Neuronal stem cell (in vitro differentiated cells): ENCODE measurements around the gene MTARC2.

Experiments used
- DNase-seq: peaks from one replicate; pipeline ENCODE4 v3.0.0-alpha.2; 2013; ENCODE audit warnings: low spot score
- H2AFZ ChIP-seq: one replicate; pipeline ENCODE4 v1.6.1; 2013; ENCODE audit warnings: mild to moderate bottlenecking, low read length, inconsistent platforms
- H2AK5ac ChIP-seq: 2 replicates; pipeline ENCODE4 v1.6.1; 2013; ENCODE audit warnings: low read depth, mild to moderate bottlenecking, inconsistent platforms, low read length, moderate library complexity, mixed read lengths
- H2BK120ac ChIP-seq: 2 replicates; pipeline ENCODE4 v1.6.1; 2013; ENCODE audit warnings: low read depth, mild to moderate bottlenecking, inconsistent platforms, low read length, moderate library complexity, mixed read lengths
- H2BK12ac ChIP-seq: one replicate; pipeline ENCODE4 v1.6.1; 2013; ENCODE audit warnings: low read length, inconsistent platforms
- H2BK15ac ChIP-seq: 2 replicates; pipeline ENCODE4 v1.6.1; 2013; ENCODE audit warnings: mild to moderate bottlenecking, low read length, inconsistent platforms, mixed read lengths
- H2BK5ac ChIP-seq: one replicate; pipeline ENCODE4 v1.6.1; 2013; ENCODE audit warnings: inconsistent platforms, mild to moderate bottlenecking, low read length, moderate library complexity
- H3K14ac ChIP-seq: one replicate; pipeline ENCODE4 v1.6.1; 2013; ENCODE audit warnings: low read length, inconsistent platforms
- H3K18ac ChIP-seq: 2 replicates; pipeline ENCODE4 v1.6.1; 2013; ENCODE audit warnings: low read length, inconsistent platforms
- H3K23ac ChIP-seq: 2 replicates; pipeline ENCODE4 v1.6.1; 2013; ENCODE audit warnings: low read depth, mild to moderate bottlenecking, mixed read lengths, low read length, inconsistent platforms; ENCODE audit not compliant: poor library complexity
- H3K27ac ChIP-seq: replicated peaks from 3 replicates; pipeline ENCODE4 v1.5.1; 2013; ENCODE audit warnings: low read length, inconsistent platforms
- H3K27me3 ChIP-seq, 3 experiments: 2 replicates each; pipeline ENCODE4 v1.6.1; 2013; ENCODE audit warnings: low read length in 3 of 3, mild to moderate bottlenecking in 2 of 3, inconsistent platforms in 1 of 3, low read depth in 1 of 3, mixed read lengths in 1 of 3, moderate library complexity in 1 of 3; ENCODE audit not compliant: control insufficient read depth in 3 of 3, insufficient read depth in 3 of 3
- H3K36me3 ChIP-seq, 2 donors: replicated peaks in 1 of 2; 2 replicates each; pipeline ENCODE4 v1.6.1; 2013; ENCODE audit warnings: low read length in 2 of 2; ENCODE audit not compliant: control insufficient read depth in 2 of 2, insufficient read depth in 2 of 2
- H3K4ac ChIP-seq: 2 replicates; pipeline ENCODE4 v1.6.1; 2013; ENCODE audit warnings: inconsistent platforms, mild to moderate bottlenecking, low read length, moderate library complexity
- H3K4me1 ChIP-seq, 2 donors: 1 replicate in 1 of 2; 2 replicates in 1 of 2; pipeline ENCODE4 v1.6.1; 2013; ENCODE audit warnings: low read length in 2 of 2, low read depth in 1 of 2; ENCODE audit not compliant: control insufficient read depth in 2 of 2, insufficient read depth in 1 of 2
- H3K4me2 ChIP-seq: one replicate; pipeline ENCODE4 v1.6.1; 2013; ENCODE audit warnings: mild to moderate bottlenecking, low read length, inconsistent platforms; ENCODE audit not compliant: insufficient read depth, poor library complexity, severe bottlenecking
- H3K4me3 ChIP-seq, 2 donors: 2 replicates each; pipeline ENCODE4 v1.5.1; 2013; ENCODE audit warnings: low read length in 2 of 2, mild to moderate bottlenecking in 2 of 2, inconsistent platforms in 1 of 2, moderate library complexity in 1 of 2
- H3K79me1 ChIP-seq: one replicate; pipeline ENCODE4 v1.6.1; 2013; ENCODE audit warnings: low read depth, mild to moderate bottlenecking, inconsistent platforms, low read length, moderate library complexity
- H3K9ac ChIP-seq: one replicate; pipeline ENCODE4 v1.6.1; 2013; ENCODE audit warnings: mild to moderate bottlenecking, low read depth, low read length, inconsistent platforms; ENCODE audit not compliant: poor library complexity
- H3K9me3 ChIP-seq, 2 donors: replicated peaks in 1 of 2; 2 replicates each; pipeline versions ENCODE3 to v1.6.1; 2013; ENCODE audit warnings: low read length in 2 of 2, mild to moderate bottlenecking in 2 of 2, inconsistent platforms in 1 of 2, low read depth in 1 of 2, mixed read lengths in 1 of 2, moderate library complexity in 1 of 2; ENCODE audit not compliant: control insufficient read depth in 2 of 2, insufficient read depth in 1 of 2
- H4K8ac ChIP-seq: one replicate; pipeline ENCODE4 v1.6.1; 2013; ENCODE audit warnings: low read depth, mild to moderate bottlenecking, inconsistent platforms, low read length, moderate library complexity
- H4K91ac ChIP-seq: one replicate; pipeline ENCODE4 v1.6.1; 2013; ENCODE audit warnings: low read length, low read depth, mild to moderate bottlenecking, inconsistent platforms; ENCODE audit not compliant: poor library complexity
- WGBS, 2 donors: extraction: QIAGEN DNeasy Blood & Tissue Kit; methylation state at CpG; one replicate each; pipeline ENCODE4 v1.1.7; 2013; ENCODE audit warnings: missing lambda C conversion rate in 2 of 2, mixed read lengths in 1 of 2; ENCODE audit not compliant: insufficient read length in 2 of 2, insufficient replicate concordance in 1 of 2; ENCODE audit errors: extremely low coverage in 2 of 2; 5-methylcytosine and 5-hydroxymethylcytosine counted together

MTARC2 gene

GRCh38 chr1:220804202-220804586, 56.1 kb downstream of the MTARC2 start:
- Histone ChIP-seq H3K4ac (no peak overlapping the region), H3K4me2 (no peak overlapping the region), H2BK12ac (no peak overlapping the region), H3K9me3 (no peaks in the 10 kb centered on the region), H3K27me3 (no peaks in the 10 kb centered on the region), H3K4me3 (no peak overlapping the region), H2BK120ac (no peak overlapping the region), H2AK5ac (no peak overlapping the region), H2AFZ (no peak overlapping the region), H3K4me1 (no peaks in the 10 kb centered on the region), H3K14ac (no peak overlapping the region), H3K79me1 (no peaks in the 10 kb centered on the region), H3K18ac (no peak overlapping the region), H2BK15ac (no peak overlapping the region), H3K9ac (no peak overlapping the region), H3K23ac (no peak overlapping the region), H3K27ac (no peak overlapping the region), H4K91ac (no peak overlapping the region), H3K36me3 (peaks cover 0 to 5% of the 10 kb centered on the region in 2 donors), H4K8ac (no peak overlapping the region), H2BK5ac (no peak overlapping the region)
- DNase-seq = no peak
- no CpG with 5 or more reads among the region's 5 CpGs for WGBS, 2 donors

- H3K9ac ChIP-seq = no peak overlapping the region
- no peak overlapping the region for H2AFZ ChIP-seq
- H3K23ac ChIP-seq = no peak overlapping the region
- H2BK12ac ChIP-seq = no peak overlapping the region
- H4K91ac ChIP-seq = no peak overlapping the region
- H3K79me1 ChIP-seq = no peaks in the 10 kb centered on the region
- no peak overlapping the region for H2BK5ac ChIP-seq
- no peak overlapping the region for H3K14ac ChIP-seq
- no peaks in the 10 kb centered on the region for H3K9me3 ChIP-seq
- no peak overlapping the region for H3K27ac ChIP-seq
- no peaks in the 10 kb centered on the region for H3K4me1 ChIP-seq
- H3K4me2 ChIP-seq = no peak overlapping the region
- no peak overlapping the region for H3K4ac ChIP-seq
- WGBS, 2 donors = no CpG with 5 or more reads among the region's 4 CpGs
- H4K8ac ChIP-seq = no peak overlapping the region
- no peak for DNase-seq
- no peak overlapping the region for H3K4me3 ChIP-seq
- no peaks in the 10 kb centered on the region for H3K27me3 ChIP-seq
- no peak overlapping the region for H2BK15ac ChIP-seq
- no peak overlapping the region for H2AK5ac ChIP-seq
- H2BK120ac ChIP-seq = no peak overlapping the region
- no peak overlapping the region for H3K18ac ChIP-seq
- peaks cover 0 to 5% of the 10 kb centered on the region in 2 donors for H3K36me3 ChIP-seq
Measured at GRCh38 chr1:220806408-220806807, 58.3 kb downstream of the MTARC2 start.

DNA sequence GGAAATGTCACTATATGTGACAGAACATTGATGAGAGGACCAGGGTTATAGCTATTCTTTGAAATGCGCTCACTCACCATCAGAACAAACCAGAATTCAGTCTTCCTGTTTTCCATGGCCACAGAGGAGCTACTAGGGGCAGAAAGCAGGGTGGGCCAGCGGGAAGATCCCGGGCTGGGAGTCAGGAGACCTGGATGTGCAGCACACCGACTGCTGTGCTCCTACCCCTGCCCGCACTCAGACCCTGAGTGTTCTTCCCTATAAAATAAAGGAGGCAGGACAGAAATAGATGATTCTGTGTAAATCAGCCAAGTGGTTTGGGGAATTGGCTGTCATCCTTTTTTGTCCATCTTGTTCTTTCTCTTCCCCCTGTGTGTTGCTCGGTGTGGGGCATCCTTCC, 59.6 kb downstream of the MTARC2 start:
- no CpG with 5 or more reads among the region's 6 CpGs for WGBS, 2 donors
- H3K9me3 ChIP-seq = no peaks in the 10 kb centered on the region
- H3K9ac ChIP-seq = no peak overlapping the region
- H2BK15ac ChIP-seq = no peak overlapping the region
- H3K36me3 ChIP-seq = peaks cover 0 to 4% of the 10 kb centered on the region in 2 donors
- H3K27ac ChIP-seq = no peak overlapping the region
- no peak overlapping the region for H4K91ac ChIP-seq
- H2BK5ac ChIP-seq = no peak overlapping the region
- H3K27me3 ChIP-seq = no peaks in the 10 kb centered on the region
- H2AFZ ChIP-seq = no peak overlapping the region
- H3K4me2 ChIP-seq = no peak overlapping the region
- DNase-seq = no peak
- H3K23ac ChIP-seq = no peak overlapping the region
- no peaks in the 10 kb centered on the region for H3K79me1 ChIP-seq
- H3K14ac ChIP-seq = no peak overlapping the region
- no peak overlapping the region for H2BK120ac ChIP-seq
- no peak overlapping the region for H4K8ac ChIP-seq
- H2BK12ac ChIP-seq = no peak overlapping the region
- no peaks in the 10 kb centered on the region for H3K4me1 ChIP-seq
- no peak overlapping the region for H3K4ac ChIP-seq
- no peak overlapping the region for H3K4me3 ChIP-seq
- no peak overlapping the region for H2AK5ac ChIP-seq
- no peak overlapping the region for H3K18ac ChIP-seq

DNA sequence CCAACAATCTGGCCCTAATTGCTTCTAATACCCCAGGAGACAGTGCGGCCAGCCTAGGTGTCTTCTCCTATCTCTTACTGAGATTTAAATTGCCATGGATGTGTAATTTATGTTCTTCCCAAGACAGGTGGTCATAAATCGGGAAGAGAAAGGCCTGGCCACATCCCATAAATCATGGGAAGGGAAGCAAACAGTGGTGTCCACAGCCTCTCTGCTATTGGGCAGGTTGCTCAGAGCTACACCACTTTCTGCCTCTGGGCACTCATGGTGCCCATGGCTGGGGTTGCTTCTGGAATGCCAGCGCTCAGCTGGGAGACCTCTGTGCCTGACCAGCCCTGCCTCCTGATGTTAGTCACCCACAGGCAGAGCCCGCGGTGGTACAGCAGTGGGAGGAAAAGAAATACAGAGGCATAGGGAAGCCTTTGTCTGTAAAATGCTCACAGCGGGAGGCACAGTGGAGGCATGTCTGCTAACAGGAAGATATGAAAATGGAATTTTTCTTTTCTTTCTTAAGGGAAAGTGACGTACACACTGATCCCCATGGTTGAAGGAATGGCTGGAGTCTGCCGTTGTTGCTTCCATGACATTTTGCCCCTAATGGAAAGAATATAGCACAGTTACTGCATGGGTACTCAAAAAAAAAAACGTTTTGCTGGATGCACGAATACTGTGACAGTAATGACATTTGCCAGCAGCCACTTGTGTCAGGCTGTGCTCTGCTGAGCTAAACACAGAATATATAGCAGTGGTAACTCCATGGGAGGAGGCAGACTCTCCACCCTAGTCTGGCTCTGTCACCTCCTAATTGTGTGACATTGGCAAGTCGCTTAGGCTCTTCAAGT, 60.4 kb downstream of the MTARC2 start:
- Histone ChIP-seq H3K4me3 (no peak overlapping the region), H3K23ac (peak overlapping the region; percentile 20), H2BK120ac (no peak overlapping the region), H2BK5ac (no peak overlapping the region), H4K8ac (no peak overlapping the region), H2AFZ (no peak overlapping the region), H3K27me3 (no peaks in the 10 kb centered on the region), H3K18ac (no peak overlapping the region), H3K4ac (no peak overlapping the region), H3K36me3 (peaks cover 0 to 4% of the 10 kb centered on the region in 2 donors), H3K79me1 (no peaks in the 10 kb centered on the region), H3K27ac (no peak overlapping the region), H3K9ac (no peak overlapping the region), H2AK5ac (no peak overlapping the region), H3K4me1 (no peaks in the 10 kb centered on the region), H2BK12ac (no peak overlapping the region), H3K4me2 (no peak overlapping the region), H2BK15ac (no peak overlapping the region), H4K91ac (no peak overlapping the region), H3K9me3 (no peaks in the 10 kb centered on the region), H3K14ac (no peak overlapping the region)
- WGBS, 2 donors = no CpG with 5 or more reads among the region's 11 CpGs
- DNase-seq = no peak
